HG03108 (cell line): ENCODE data around the gene PPAN.
A peak's percentile ranks its signal among the peaks of the same experiment; 100 is the strongest.

ENCODE experiments used
- ATAC-seq: cut with Tn5 transposase; IDR thresholded peaks from one replicate; pipeline ENCODE4 v1.9.1; 2021; ENCODE audit warnings: moderate library complexity; ENCODE audit not compliant: unreplicated experiment

The PPAN gene, protein sequence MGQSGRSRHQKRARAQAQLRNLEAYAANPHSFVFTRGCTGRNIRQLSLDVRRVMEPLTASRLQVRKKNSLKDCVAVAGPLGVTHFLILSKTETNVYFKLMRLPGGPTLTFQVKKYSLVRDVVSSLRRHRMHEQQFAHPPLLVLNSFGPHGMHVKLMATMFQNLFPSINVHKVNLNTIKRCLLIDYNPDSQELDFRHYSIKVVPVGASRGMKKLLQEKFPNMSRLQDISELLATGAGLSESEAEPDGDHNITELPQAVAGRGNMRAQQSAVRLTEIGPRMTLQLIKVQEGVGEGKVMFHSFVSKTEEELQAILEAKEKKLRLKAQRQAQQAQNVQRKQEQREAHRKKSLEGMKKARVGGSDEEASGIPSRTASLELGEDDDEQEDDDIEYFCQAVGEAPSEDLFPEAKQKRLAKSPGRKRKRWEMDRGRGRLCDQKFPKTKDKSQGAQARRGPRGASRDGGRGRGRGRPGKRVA

DNA sequence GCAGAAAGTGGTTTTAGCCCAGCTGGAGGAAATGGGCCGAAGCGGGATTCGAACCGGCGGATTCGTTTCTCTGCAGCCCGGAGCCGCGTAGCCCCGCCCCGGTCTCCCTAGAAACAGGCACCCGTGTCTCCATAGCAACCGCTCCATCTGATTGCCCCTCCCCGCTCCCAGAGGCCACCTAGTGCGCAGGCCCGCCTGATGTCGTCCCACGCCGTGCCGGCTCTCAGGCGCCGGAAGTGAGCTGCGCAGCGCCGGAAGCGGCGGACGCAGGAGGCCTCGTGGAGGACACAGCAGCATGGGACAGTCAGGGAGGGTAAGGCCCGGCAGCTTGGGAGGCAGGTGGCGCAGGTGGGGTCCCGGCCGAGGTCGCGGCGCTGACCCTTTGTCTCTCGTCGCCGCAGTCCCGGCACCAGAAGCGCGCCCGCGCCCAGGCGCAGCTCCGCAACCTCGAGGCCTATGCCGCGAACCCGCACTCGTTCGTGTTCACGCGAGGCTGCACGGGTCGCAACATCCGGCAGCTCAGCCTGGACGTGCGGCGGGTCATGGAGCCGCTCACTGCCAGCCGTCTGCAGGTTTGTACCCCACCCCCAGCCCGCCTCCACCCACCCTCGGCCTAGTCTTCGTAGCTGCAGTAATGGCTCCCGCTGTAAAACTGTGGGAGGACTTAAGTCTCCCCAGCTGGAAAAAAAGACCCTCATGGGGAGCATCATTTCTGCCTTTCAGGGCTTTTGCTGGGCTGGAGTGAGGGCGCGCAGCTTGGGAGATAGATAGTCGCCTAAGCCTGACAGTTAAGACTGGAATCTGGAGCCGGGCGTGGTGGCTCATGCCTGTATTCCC is at the start of gene PPAN:
TSS of gene PPAN (plus strand) at position 263 of the 837 bp plus-strand sequence. CDS start at position 296, 33 bp downstream.
- ATAC-seq = peak; percentile 43

DNA sequence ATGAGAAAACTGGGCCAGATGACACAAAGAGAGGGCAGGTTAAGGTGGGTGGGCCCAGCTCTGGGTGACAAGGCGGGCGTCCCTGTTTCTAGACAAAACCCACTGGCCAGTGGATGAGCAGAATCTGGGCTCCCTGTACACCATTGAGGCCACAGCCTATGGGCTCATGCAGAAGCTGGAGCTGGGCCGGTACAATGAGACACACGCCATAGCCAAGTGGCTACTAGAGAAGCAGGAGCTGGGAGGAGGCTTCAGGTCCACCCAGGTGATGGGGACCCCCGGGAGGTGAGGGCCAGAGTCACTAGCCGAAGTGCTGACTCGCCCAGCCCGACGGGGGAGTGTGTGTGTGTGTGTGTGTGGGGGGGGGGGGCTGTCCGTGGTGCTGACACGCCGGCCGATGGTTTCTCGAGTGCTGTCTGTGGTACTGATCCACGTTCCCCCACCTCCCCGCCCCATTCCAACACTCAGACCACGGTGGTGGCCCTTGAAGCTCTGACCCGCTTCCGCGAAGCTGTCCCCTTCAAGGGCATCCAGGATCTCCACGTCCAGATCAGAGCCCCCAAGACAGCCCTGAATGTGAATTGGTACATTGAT is 44.3 kb upstream of the PPAN start:
- no peak for ATAC-seq

DNA sequence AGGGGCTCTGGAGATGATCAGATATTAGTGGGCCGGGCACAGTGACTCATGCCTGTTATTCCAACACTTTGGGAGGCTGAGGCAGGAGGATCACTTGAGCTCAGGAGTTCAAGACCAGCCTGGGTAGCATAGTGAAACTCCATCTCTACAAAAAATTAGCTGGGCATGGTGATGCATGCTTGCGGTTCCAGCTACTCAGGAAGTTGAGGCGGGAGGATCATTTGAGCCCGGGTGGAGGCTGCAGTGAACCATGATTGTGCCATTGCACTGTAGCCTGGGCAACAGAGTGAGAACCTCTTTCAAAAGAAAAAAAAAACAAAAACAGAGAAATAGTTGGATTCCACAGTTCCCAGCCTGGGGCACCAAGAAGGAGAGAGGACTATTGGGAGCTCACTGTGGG is 38.0 kb upstream of the PPAN start:
- ATAC-seq = no peak

DNA sequence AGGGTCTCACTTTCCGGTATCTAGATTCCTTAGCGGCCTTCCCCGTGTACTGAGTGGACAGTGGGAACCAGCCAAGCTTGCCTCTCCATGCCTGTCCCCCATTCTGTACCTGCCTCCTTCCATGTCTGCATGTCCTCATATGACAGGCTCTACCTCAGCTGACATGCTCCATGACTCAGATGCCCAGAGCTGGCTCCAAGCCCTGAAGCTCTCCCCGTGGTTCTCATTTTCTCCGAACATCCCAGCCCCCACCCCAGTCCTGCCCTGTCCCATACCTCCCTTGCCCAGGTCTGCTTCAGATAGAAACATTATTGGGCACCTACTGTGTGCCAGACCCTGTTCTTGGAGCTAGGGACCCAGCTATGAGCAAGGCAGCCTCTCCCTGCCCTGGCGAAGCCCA is 37.1 kb upstream of the PPAN start:
- no peak for ATAC-seq

DNA sequence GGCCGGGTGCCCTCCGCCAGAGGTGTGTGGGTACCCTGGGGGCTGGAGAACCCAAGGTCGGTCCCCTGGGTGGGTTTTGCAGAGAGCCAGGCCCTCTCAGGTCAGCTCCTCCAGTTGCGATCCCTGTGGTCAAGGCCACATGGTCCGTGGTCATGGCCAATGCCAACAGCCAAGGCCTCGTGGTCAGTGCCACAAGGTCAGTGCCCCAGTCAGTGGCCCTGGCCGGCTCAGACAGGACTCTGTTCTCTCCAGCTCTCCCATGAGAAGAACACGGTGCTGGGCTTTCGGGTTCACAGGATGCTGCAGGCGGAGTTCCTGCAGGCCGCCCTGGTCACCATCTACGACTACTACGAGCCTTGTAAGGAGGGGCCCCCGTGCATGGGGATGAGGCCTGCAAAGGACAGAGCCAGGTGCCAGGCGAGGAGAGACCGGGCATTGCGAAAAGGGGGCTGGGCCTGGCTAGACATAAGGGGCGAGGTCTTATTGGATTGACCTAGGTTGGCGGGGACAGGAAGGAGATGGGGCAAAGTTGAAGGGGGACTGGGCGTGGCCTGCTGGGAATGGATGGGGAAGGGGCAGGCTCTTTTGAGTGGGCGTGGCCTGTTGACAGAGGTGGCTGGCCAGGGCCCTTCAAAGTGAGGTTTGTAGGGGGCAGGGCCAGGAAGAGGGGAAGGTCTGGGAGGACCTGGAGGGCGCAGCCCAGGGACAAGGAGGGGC is 35.3 kb upstream of the PPAN start:
- ATAC-seq = no peak

DNA sequence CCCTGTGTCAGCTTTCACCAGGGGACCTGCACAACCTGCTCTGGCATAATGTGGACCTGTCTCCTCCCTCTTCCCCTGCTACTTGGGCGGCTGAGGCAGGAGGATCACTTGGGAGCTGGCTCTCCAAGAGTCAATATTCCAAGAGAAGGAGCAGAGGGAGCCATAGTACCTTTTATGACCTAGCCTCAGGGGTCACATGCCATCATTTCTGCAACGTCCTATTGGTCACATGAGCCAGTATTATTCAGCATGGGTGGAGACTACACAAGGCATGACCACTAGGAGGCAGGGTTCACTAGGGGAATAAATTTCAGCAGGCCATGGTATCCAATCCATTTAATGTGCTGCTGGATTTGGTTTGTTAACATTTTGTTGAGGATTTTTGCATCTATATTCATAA is 32.0 kb upstream of the PPAN start:
- no peak for ATAC-seq

DNA sequence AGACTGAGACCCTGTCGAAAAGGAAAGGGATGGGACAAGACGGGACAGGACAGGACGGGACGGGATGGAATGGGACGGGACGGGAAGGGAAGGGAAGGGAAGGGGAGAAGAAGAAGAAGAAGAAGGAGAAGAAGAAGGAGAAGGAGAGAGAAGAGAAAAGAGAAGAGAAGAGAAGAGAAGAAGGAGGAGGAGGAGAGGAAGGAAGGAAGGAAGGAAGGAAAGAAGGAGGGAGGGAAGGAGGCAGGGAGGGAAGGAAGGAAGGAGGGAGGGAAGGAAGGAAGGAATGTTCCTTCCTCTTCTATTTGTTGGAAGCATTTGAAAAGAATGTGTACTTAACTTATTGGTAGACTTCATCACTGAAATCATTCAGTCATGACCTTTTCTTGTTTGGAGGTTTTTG is 29.6 kb upstream of the PPAN start:
- ATAC-seq = no peak

DNA sequence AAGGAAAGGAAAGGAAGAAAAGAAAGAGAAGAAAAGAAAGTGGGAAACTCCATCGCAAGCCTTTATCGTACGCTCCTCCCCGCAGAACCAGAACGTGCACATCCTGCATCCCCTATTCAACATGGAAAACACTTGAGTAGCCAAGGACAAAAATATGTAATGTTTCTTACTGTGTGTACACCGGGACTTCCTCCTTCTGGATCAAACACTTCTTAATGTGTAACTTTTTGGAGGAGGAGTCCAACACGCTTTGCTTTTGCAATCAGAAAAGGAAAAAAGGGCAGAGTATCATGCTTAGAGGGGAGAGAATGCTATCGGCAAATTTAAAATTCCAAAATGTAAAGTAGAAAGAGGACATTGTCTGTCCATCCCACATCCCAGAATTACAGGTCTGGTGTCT is 27.8 kb upstream of the PPAN start:
- no peak for ATAC-seq

DNA sequence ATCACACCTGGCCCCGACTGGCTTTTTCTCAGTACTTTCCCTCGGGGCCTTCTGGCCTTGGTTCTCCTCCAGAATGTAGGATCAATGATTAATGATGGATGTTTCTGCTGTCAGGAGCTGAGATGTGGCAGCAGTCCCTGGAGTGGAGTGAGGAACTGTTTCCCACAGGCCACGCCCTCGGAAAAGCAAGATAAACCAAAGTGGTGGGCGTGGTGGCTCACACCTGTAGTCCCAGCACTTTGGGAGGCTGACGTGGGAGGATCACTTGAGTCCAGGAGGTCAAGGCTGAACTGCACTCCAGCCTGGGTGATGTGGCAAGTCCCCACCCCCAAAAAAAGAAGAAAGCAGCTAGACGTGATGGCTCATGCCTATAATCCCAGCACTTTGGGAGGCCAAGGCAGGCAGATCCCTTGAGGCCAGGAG is 27.1 kb upstream of the PPAN start:
- ATAC-seq = no peak

DNA sequence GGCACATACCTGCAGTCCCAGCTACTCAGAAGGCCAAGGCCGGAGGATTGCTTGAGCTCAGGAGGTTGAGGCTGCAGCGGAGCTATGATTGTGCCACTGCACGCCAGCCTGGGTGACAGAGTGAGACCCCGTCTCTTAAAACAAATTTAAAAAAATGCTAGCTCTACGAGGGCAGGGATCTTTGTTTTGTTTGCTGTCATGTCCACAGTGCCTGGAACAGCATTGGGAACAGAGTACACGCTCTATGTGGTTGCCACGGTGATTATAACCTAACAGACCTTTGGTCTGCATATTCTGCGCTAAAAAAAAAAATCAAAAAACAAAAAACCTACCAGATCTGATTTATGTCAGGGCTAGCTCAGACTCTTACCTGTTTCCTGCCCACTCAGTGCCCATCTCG is 22.3 kb upstream of the PPAN start:
- ATAC-seq = no peak

DNA sequence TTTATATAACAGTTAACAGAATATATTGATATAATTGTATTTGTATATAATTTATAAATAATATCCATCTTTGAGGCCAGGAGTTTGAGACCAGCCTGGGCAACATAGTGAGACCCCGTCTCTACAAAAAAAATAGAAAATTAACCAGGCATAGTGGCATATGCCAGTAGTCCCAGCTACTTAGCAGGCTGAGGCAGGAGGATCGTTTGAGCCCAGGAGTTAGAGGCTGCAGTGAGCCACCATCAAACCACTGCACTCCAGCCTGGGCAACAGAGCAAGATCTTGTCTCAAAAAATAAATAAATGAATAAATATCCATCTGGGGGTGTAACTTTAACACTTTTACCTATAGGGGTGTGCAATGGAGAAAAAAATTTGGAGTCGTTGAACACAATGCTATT is 21.4 kb upstream of the PPAN start:
- ATAC-seq = no peak

DNA sequence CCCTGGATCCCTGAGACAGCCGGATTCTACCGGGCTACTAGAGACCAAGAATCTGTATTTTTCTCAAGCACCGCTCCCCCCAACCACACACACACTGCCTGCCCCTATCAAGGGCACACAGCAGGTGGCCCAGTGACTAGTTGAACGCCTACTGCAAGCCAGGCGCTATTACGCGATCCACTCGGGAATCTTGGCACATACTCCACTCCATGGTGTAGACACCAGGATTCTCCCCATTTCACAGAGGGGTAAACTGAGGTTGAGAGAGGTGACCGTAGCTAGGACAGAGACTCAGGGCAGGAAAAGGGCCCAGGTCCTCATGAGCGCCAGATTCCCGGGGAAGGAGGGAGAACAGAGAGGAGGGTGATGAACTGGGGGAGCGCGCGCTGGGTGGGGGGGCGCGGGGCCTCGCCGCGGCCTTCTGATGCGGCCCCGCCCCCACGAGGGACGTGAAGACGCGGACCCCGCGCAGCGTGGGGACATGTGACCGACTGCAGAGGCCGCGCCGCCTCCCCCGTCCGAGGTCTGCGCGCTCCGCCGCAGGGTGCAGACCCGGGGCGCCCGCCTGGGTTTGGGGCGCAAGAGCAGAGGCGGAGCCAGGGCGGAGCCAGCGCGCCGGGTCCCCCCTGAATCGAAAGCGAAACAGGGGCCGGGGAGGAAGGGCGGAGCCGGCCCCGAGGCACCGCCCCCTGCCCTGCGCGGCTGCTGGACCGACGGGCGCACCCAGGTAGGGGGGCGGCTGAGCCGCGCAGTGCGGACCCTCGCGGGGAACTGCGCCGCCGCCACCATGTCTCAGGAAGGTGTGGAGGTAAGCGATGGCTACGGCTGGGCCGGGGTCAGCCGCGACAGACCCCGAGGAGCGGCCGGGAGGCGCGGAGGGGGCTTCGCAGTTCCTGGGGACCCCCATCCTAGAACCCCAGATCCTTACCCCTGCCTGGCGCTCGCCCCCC is 20.2 kb upstream of the PPAN start, which contains the start of gene SHFL:
TSS of gene SHFL (plus strand) at position 677 of the 950 bp plus-strand sequence. CDS start at position 788, 111 bp downstream.
- peak; percentile 80 for ATAC-seq

DNA sequence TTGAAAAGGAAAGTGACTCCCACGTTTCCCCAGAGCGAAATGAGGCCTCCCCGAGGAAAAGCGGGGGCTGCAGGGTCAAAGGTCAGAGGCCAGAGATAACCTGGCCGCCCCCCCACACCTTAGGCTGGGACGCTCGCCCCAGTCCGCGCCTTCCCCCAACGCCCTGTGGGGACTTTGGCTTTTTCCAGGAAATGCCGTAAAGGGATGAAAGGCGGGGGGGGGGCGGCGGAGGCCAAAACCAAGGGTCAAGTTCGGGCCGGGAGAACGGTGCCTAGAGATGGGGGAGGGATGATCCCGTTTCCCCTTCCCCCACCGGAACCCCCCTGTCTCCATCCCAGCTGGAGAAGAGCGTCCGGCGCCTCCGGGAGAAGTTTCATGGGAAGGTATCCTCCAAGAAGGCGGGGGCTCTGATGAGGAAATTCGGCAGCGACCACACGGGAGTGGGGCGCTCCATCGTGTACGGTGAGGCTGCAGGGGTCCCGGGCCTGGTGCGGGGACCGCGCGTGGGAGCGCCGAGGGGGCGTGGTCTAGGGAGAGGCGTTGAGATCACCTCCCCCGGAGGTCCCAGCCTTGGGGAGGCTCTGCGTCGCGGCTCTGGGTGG is 19.5 kb upstream of the PPAN start:
- ATAC-seq = no peak

DNA sequence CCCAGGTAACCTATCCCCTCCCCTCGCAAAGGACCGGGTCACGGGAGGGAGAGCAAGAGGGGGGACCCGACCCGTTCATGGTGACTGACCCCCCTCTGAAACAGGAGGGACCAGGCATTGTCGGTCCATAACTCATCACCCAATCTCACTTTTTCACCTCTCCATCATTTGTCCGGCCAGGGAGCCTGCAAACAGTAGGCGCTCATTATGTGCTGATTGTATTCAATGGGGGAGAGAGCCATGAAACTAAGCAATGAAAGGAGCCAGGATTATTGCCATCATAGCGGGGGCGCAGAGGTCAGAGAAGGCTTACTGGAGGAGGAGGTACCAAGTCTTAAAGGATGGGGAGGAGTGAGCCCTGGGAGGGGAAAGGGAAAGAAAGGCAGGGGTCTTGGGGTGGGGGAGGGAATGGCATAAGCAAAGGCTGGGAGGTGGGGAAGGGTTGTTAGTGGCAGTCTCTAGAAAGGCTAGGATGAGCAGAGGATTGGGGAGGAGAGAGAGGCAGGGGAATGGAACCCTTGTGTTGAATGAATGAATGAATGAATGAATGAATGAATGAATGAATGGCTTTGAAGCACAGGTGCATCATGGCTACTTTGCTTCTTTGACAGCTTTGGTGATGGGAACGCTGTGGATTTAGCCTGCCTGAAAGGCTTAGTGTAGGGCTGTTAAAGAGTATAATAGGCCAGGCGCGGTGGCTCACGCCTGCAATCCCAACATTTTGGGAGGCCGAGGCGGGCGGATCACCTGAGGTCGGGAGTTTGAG is 18.7 kb upstream of the PPAN start:
- ATAC-seq = no peak

DNA sequence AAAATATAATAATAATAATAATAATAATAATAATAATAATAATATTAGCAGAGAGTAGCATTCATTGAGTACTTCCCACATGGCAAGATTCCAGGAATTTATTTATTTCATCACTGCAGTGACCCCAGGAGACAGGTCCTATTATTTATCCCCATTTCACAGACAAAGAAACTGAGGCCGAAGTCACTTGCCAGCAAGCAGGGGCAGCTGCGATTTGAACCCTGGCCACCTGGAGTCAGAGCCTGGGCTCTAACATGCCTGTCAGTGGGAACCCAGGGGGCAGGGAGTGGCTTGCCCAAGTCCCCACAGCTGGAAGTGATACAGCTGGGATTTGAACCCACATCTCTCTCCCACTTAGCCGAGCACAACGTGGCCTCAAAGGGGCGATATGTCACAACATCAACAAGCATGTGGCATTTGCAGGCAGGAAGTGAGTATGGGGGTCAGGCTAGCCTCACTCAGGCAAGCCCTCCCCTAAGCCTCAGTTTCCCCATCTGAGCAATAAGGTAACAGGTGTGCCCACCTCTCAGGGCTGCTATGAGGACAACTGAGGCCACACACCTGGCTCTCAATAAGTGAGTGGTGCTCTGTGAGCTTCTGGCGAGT is 17.1 kb upstream of the PPAN start:
- ATAC-seq = no peak

DNA sequence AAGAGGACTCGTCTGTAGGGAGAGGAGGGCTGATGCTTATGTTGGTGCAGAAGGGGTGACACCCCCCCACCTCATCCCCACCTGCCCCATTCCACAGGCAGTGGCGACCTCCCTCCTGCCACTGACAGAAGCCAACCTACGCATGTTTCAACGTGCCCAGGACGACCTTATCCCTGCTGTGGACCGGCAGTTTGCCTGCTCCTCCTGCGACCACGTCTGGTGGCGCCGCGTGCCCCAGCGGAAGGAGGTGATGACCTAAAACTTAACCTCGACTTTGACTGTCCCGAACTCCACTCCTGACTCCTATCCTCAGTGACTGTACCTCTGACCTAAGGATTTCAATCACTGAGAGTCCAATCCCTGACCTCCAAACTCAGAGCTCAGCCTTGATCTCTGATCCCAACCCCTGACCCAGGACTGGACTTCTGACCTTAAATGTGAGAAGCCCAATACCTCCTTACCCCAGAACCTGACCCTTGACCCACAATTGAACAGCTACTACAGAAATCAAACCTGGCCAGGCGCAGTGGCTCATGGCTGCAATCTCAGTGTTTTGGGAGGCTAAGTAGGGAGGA is 16.3 kb upstream of the PPAN start:
- no peak for ATAC-seq

DNA sequence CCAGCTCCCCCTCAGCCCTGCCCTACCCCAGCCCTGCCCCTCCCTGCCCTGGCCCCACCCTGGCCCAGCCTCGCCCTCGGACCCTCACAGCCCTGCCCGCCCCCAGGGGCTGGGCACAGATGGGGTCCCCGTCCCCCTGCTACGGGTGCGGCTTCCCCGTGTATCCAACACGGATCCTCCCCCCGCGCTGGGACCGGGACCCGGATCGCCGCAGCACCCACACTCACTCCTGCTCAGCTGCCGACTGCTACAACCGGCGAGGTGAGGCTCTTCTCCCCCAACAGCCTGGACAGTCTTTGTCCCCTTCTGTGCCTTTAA is 14.8 kb upstream of the PPAN start:
- ATAC-seq = no peak
